Right renal cortex interstitium (tissue), 3 donors: ENCODE measurements around the gene LBP. TPM values are rescaled to one million over a fixed set of nuclear protein-coding genes. Genes with fewer than 3 reads are reported as not detected.
"Not testable (repeated sequence)": the region's sequence is repeated elsewhere in the genome, so short reads cannot be mapped to it uniquely, and the experiment has no call there.

ENCODE experiments used
- DNase-seq, 3 donors: peaks; one replicate each; pipeline ENCODE4 v3.0.0-alpha.2; 2013; ENCODE audit warnings: low read depth in 3 of 3, low spot score in 2 of 3
- polyA plus RNA-seq, 3 donors: library from polyadenylated mRNA; unstranded; fragments of 120-200 nt; gene quantifications; one replicate each; pipeline ENCODE4 v1.2.1, GENCODE V29; 2013; ENCODE audit not compliant: insufficient read length in 3 of 3

LBP gene
- polyA plus RNA-seq, 3 donors, result not detected

- DNase-seq, result no peak
These were observed 28.9 kb upstream of the LBP start for GRCh38 chr20:38317422-38317821.

DNA sequence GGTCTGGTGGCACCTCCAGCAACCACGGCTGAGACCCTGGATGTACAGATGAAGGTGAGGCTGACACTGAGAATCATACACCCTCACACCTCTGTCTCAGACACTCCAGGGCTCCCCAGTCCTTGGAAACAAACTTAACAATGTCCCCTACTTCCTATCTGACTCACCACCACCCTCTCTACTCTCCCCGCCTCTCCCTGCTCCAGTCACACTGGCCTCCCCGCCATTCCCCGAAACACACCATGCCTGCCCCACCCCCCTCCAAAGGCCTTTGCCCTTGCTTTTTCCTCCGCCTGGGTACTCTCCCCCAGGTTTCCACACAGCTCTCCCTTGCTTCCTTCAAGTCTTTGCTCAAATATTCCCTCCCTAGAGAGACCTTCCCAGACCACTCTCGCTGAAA lies 26.1 kb upstream of the LBP start:
- DNase-seq, result no peak

- DNase-seq, result no peak
These were observed 24.2 kb upstream of the LBP start for GRCh38 chr20:38321959-38322598.

- DNase-seq, result no peak
These were observed 22.1 kb upstream of the LBP start for GRCh38 chr20:38324159-38324558.

DNA sequence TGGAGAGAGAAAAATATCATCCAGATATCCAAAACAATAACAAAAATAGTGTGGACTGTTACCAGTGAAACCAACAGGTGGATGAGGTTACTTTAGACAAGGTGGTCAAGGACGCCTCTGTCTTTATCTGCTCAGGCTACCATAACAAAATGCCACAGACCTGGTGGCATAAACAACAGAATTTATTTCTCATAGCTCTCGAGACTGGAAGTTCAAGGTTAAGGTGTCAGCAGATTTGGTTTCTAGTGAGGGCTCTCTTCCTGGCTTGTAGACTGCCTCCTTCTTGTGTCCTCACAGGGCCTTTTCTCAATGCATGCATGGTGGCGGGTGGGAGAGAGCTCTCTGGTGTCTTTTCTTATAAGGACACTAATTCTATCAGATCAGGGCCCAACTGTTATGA lies 21.1 kb upstream of the LBP start:
- DNase-seq, result no peak

DNA sequence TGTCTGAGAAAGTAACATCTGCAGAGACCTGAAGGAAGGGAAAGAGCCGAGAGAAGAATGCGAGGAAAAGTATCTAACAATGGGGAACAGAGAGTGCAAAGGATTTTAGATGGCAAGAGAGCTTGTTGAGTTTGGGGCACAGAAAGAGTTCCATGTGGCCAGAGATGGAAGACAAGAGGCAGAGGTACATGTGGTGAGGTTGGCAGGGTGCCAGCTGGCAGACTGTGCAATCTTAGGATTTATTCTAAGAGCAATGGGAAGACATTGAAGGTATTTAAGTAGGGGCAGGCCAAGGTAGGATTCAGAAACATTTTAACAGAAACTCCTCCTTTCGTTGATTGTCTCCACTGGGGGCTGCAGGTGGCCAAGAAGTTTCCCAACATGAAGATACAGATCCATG lies 20.4 kb upstream of the LBP start:
- no peak for DNase-seq

GRCh38 chr20:38326309-38326708 lies 20.0 kb upstream of the LBP start:
- DNase-seq, result no peak

DNA sequence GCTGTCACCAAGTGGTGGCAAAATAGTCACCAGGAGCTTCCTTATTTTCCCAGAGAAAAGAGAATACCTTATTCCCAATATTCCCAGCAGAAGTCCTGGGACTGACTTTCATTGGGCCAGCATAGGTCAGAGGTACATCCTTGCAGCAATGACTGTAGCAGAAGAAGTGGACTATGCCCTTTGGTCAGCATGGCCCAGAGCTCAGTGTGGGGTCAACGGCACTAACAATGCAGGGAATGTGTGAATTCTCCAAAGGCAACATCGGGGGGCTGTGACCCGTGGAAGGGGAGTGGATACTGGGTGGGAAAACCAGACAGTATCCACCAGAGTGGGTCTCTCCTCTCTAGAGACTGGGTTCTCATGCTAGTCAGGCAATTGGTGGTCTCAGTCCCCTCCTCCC lies 15.6 kb upstream of the LBP start:
- no peak for DNase-seq

GRCh38 chr20:38331245-38331644 lies 15.0 kb upstream of the LBP start:
- DNase-seq, result no peak

GRCh38 chr20:38331814-38332213 lies 14.5 kb upstream of the LBP start:
- DNase-seq, result no peak

DNA sequence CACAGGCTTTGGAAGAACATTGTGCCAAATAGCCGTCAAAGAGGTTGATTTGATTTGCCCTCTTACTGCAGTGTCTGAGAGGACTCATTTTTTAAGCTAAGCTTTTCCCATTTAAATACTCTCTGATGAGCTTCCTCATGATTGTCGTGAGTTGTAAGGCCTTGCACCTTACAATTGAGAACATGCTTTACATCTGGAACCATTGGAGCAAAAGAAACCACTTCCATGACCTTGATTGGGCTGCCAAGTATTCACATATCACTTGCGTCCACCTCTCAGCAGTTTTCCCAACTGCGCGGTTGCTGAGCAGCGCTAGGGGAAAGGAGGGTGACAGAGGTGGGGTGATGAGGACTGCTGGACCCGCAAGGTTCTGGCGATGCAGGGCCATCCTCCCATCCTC lies 12.3 kb upstream of the LBP start:
- DNase-seq, result no peak

DNA sequence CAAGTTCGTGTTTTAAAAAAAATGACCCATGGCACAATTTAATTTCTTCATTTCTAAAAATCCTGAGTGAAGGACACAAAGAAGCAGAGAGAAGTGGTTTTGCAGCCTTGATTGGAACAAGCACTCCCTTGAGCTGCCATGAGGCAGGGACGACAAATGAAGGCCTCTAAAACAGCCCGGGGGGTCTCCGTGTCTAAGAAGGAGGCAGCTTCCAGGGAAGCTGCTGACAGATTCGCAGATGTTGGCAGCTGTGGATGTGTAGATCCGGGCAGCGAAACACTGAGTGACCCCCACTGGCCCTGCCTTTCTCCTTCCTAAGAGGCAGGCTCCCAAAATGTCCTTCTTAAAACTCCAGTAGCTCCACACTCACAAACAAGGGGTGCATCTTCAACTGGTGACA lies 9.6 kb upstream of the LBP start:
- no peak for DNase-seq

- no peak for DNase-seq
These were observed 8.6 kb upstream of the LBP start for GRCh38 chr20:38337561-38338140.

- DNase-seq, result no peak
These were observed 7.3 kb upstream of the LBP start for GRCh38 chr20:38338849-38339520.

DNA sequence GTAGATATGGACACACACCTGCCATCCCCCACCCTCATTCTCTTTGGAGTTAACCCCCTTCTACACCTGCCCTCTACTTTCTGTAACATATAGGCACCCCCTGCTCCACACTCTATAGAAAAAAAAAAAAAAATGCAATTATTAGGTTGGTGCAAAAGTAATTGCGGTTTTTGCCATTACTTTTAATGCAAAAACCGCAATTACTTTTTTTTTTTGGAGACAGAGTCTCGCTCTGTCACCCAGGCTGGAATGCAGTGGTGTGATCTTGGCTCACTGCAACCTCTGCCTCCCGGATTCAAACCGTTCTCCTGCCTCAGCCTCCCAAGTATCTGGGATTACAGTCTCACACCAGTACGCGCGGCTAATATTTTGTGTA lies 6.8 kb upstream of the LBP start:
- not testable (repeated sequence) for DNase-seq

DNA sequence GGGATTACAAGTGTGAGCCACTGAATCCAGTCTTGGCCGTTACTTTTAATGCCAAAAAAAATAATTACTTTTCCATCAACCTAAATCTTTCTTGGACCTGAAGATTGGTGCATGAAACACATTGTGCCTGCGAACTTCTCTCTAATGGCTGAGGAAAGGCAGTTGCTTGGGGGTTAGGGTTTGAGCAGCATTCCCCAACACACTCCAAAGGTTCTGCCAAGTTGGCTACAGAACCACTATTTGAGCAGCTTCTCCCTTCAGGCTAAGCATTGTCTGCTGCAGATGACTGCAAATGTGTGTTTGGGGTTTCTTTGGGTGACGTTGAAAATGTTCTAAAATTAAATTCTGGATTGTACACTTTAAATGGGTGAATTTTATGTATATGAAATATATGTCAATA lies 6.3 kb upstream of the LBP start:
- no peak for DNase-seq

DNA sequence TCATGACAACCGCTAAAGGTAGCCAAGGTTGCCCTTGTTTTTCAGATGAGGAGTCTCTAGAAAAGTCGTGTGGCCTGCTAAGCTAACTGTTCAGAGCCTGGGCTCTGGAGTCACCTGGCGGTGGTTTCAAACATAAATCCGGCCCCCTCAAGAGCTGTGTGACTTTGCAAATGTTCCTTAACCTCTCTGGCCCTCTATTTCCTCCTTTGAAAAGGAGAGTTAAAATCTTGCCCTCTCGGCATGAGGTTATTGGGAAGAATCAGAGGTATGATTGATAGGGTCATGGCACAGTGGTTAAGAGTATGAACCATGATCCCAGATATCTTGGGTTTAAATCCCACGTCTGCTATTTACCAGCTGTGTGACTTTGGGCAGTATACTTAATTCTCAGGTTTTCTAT lies 5.6 kb upstream of the LBP start:
- DNase-seq, result no peak

- DNase-seq, result no peak
These were observed 4.1 kb upstream of the LBP start for GRCh38 chr20:38342216-38342615.

- DNase-seq, result no peak
These were observed 3.5 kb upstream of the LBP start for GRCh38 chr20:38342713-38343310.

GRCh38 chr20:38343311-38344106 lies 2.8 kb upstream of the LBP start:
- peak; percentile 79 to 84 (median 80) for DNase-seq

GRCh38 chr20:38344107-38344701 lies 2.1 kb upstream of the LBP start:
- DNase-seq, result no peak
